OCI-LY3 (cell line): ENCODE data around the gene FANCG.

ENCODE experiments used
- H2AFZ ChIP-seq: fragments of 200-600, 300-600 bp; shearing (Covaris generic); 2 replicates; pipeline ENCODE4 v1.6.0; 2014; ENCODE audit warnings: antibody characterized with exemption, low read depth, low read length
- H3K27ac ChIP-seq: fragments of 200-600, 300-600 bp; sonication (generic); 2 replicates; pipeline ENCODE4 v1.5.1; 2014; ENCODE audit warnings: mild to moderate bottlenecking, low read length, moderate library complexity, mixed read lengths
- H3K27me3 ChIP-seq: fragments of 200-600, 300-600 bp; sonication (generic); 2 replicates; pipeline ENCODE4 v1.6.1; 2014; ENCODE audit warnings: low read depth, low read length, mixed read lengths
- H3K36me3 ChIP-seq: fragments of 200-600, 300-600 bp; sonication (generic); replicated peaks from 2 replicates; pipeline ENCODE3; 2014; ENCODE audit warnings: low read depth, low read length, mixed read lengths
- H3K4me1 ChIP-seq: fragments of 300-600, 200-600 bp; sonication (generic); 2 replicates; pipeline ENCODE4 v1.6.1; 2014; ENCODE audit warnings: low read length, mixed read lengths
- H3K4me2 ChIP-seq: fragments of 200-600, 300-600 bp; sonication (generic); 2 replicates; pipeline ENCODE4 v1.6.1; 2014; ENCODE audit warnings: low read length, mixed read lengths
- H3K4me3 ChIP-seq: fragments of 300-600, 200-600 bp; sonication (generic); 2 replicates; pipeline ENCODE4 v1.5.1; 2014; ENCODE audit warnings: antibody characterized with exemption, mild to moderate bottlenecking, low read length, moderate library complexity
- H3K79me2 ChIP-seq: fragments of 300-600, 200-600 bp; shearing (Covaris generic); 2 replicates; pipeline ENCODE4 v1.6.1; 2014; ENCODE audit warnings: mild to moderate bottlenecking, low read length, mixed read lengths
- H3K9ac ChIP-seq: fragments of 300-600, 200-600 bp; shearing (Covaris generic); 2 replicates; pipeline ENCODE4 v1.6.0; 2014; ENCODE audit warnings: mild to moderate bottlenecking, low read length, moderate library complexity
- H3K9me3 ChIP-seq: fragments of 200-600, 300-600 bp; shearing (Covaris generic); 2 replicates; pipeline ENCODE4 v1.6.1; 2014; ENCODE audit warnings: low read length, mixed read lengths; ENCODE audit not compliant: insufficient read depth
- H4K20me1 ChIP-seq: fragments of 200-600, 300-600 bp; sonication (generic); 2 replicates; pipeline ENCODE4 v1.6.1; 2016; ENCODE audit warnings: low read length, mixed read lengths; ENCODE audit not compliant: insufficient read depth
- CTCF ChIP-seq: fragments of 200-600, 300-600 bp; sonication (generic); IDR thresholded peaks from 2 replicates; pipeline ENCODE4 v1.5.1; 2014; ENCODE audit warnings: antibody characterized with exemption, low read length, low read depth
- EZH2phosphoT487 ChIP-seq: fragments of 200-600 bp; shearing (Covaris generic); IDR thresholded peaks from 2 replicates; pipeline ENCODE4 v1.6.1; 2018; ENCODE audit warnings: antibody characterized with exemption, mixed run types, low read depth

FANCG gene

GRCh38 chr9:35059438-35059837 is 20.3 kb downstream of the FANCG start:
- Histone ChIP-seq H2AFZ (no peak overlapping the region), H3K27me3 (no peaks in the 10 kb centered on the region), H3K4me2 (no peak overlapping the region), H3K9me3 (no peaks in the 10 kb centered on the region), H3K79me2 (peaks cover 4% of the 10 kb centered on the region; the same call in 1 of the 2 replicates), H4K20me1 (peaks cover 4% of the 10 kb centered on the region), H3K9ac (no peak overlapping the region), H3K36me3 (peaks cover 90% of the 10 kb centered on the region), H3K4me3 (no peak overlapping the region), H3K4me1 (no peaks in the 10 kb centered on the region), H3K27ac (no peak overlapping the region)
- TF ChIP-seq EZH2phosphoT487 (no peak), CTCF (no peak)

GRCh38 chr9:35057271-35057620 is 22.5 kb downstream of the FANCG start:
- no peak for TF ChIP-seq CTCF
- TF ChIP-seq EZH2phosphoT487, result no peak

GRCh38 chr9:35056571-35057270 is 23.0 kb downstream of the FANCG start:
- no peak overlapping the region for H3K27ac ChIP-seq
- no peak for TF ChIP-seq CTCF
- TF ChIP-seq EZH2phosphoT487, result no peak
- no peak overlapping the region for H2AFZ ChIP-seq
- H4K20me1 ChIP-seq, result peaks cover 3% of the 10 kb centered on the region
- peaks cover 72% of the 10 kb centered on the region for H3K36me3 ChIP-seq
- no peaks in the 10 kb centered on the region for H3K9me3 ChIP-seq
- no peaks in the 10 kb centered on the region for H3K27me3 ChIP-seq
- no peaks in the 10 kb centered on the region for H3K4me1 ChIP-seq
- H3K4me3 ChIP-seq, result no peak overlapping the region
- no peak overlapping the region for H3K9ac ChIP-seq
- no peaks in the 10 kb centered on the region; the same call in 1 of the 2 replicates for H3K79me2 ChIP-seq
- H3K4me2 ChIP-seq, result no peak overlapping the region

More at GRCh38 chr9:35057271-35057620, 22.5 kb downstream of the FANCG start:
- peaks cover 74% of the 10 kb centered on the region for H3K36me3 ChIP-seq
- H3K79me2 ChIP-seq, result no peaks in the 10 kb centered on the region; the same call in 1 of the 2 replicates
- no peak overlapping the region for H3K4me2 ChIP-seq
- H3K4me1 ChIP-seq, result no peaks in the 10 kb centered on the region
- no peaks in the 10 kb centered on the region for H3K9me3 ChIP-seq
- H2AFZ ChIP-seq, result no peak overlapping the region
- no peak overlapping the region for H3K4me3 ChIP-seq
- H3K27me3 ChIP-seq, result no peaks in the 10 kb centered on the region
- H3K27ac ChIP-seq, result no peak overlapping the region
- peaks cover 4% of the 10 kb centered on the region for H4K20me1 ChIP-seq
- no peak overlapping the region for H3K9ac ChIP-seq

- Histone ChIP-seq H3K79me2 (no peaks in the 10 kb centered on the region), H2AFZ (no peak overlapping the region), H3K27me3 (no peaks in the 10 kb centered on the region), H4K20me1 (no peaks in the 10 kb centered on the region), H3K9ac (no peak overlapping the region), H3K4me3 (no peak overlapping the region), H3K27ac (no peak overlapping the region), H3K4me2 (no peak overlapping the region), H3K36me3 (peaks cover 66% of the 10 kb centered on the region), H3K9me3 (no peaks in the 10 kb centered on the region), H3K4me1 (no peaks in the 10 kb centered on the region)
- TF ChIP-seq CTCF, result no peak
- TF ChIP-seq EZH2phosphoT487, result no peak
Measured at GRCh38 chr9:35054871-35055644, 24.7 kb downstream of the FANCG start.
